ENCODE data around the gene FFAR1.
"Not testable (repeated sequence)": the region's sequence is repeated elsewhere in the genome, so short reads cannot be mapped to it uniquely, and the experiment has no call there.

FFAR1 gene

GRCh38 chr19:35360081-35360480, 12.4 kb downstream of the FFAR1 start:
- not testable (repeated sequence) for DNase-seq (ENCODE audit: low read depth in 2 of 2, low spot score in 1 of 2)

DNA sequence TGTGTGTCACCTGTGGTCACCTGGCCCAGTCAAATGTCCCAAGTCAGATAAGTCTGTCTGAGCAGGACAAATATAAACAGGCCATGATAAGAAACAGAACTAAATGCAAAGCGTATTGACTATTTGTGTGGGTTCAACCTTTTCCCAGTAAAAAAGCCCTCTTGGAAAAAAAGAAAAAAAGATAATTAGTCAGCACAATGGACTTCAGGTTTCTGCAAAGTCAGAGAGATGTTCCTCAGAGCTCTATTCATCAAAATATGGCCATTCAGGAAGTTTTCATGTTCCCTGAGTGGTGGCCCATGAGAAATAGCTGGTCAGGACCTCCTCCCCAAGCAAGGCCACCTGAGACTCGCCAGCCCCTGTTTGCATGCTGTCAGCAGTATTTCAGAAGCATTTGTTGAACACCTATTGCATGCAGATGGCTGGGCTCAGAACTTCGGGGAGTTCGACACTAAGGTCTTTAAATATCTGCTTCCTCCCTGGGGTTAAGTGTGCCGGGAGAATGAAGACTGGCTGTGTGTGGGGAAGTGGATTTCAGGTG, 13.2 kb downstream of the FFAR1 start:
- no peak for DNase-seq (ENCODE audit: low read depth in 2 of 2, low spot score in 1 of 2)

DNA sequence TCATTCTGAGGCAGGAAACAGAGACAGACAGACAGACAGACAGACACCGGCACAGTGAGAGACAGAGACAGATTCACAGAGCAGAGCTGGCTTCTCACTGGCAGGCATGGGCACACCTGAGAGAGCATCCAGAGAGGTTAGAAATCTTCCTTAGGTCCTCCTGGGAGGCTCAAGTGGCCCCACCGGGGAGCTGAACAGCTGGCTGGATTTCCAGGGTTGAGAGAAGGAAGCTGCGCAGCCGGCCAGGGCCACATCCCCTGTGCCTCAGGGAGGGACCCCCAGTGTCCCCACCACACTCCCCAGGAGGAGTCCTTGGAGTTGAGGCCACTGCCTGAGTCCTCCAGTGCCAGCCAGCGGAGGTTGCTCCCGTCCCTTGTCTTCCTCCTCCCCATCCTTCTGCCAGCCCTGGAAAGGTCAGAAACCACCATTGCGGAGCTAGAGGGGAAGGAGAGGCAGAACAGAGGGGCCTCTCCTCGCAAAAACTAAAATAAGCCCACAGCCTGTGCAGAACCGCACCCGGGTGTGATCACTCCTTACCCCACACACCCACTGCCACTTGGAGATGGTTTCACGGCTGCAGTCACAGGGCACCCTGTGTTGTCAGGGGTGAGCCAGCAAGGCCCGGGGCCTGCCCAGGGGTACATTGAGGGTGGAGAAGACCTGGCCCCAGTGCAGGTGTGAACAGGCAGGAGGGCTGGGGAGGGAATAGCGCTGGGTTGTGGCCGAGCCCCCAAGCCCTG, 14.7 kb downstream of the FFAR1 start:
- no peak for DNase-seq (ENCODE audit: low read depth in 2 of 2, low spot score in 1 of 2)

GRCh38 chr19:35363001-35363590, 15.4 kb downstream of the FFAR1 start:
- no peak for DNase-seq (ENCODE audit: low read depth in 2 of 2, low spot score in 1 of 2)

DNA sequence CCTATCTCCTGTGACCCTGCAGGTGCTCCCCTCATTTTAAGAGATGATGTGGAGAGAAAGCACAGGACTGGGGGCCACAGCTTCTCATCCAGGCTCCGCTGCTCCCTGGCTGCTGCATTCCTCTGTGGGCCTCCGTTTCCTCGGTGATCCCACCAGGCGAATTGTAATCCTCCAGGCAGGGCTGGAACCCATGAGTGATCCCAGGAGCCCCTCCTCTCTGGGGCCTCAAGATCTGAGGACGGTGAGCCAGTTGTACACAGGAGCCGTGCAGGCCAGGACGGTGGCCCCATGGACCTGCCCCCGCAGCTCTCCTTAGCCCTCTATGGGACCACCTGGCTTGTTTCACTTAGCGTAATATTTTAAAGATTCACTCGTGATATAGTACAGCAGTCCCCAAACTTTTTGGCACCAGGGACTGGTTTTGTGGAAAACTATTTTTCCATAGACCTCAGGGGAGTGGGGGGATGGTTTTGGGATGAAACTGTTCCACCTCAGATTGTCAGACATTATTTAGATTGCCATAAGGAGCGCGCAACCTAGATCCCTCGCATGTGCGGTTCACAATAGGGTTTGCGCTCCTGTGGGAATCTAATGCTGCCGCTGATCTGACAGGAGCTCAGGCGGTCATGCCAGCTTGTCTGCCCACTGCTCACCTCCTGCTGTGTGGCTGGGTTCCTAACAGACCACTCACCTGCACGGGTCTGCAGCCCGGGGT, 16.2 kb downstream of the FFAR1 start:
- DNase-seq (ENCODE audit: low read depth in 2 of 2, low spot score in 1 of 2): no peak

- DNase-seq (ENCODE audit: low read depth in 2 of 2, low spot score in 1 of 2): no peak
Observed at GRCh38 chr19:35365303-35365702, 17.6 kb downstream of the FFAR1 start.

DNA sequence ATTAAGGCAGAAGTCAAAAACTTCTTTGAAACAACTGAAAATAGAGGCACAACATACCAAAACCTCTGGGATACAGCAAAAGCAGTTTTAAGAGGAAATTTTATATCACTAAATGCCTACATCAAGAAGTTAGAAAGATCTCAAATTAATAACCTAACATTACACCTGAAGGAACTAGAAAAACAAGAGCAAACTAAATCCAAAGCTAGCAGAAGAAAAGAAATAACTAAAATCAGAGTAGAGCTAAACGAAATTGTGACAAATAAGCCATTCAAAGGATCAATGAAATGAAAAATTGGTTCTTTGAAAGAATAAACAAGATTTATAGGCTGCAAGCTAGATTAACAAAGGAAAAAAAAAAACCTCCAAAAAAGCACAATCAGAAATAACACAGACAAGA, 20.7 kb downstream of the FFAR1 start:
- no peak for DNase-seq (ENCODE audit: low read depth in 2 of 2, low spot score in 1 of 2)

- DNase-seq (ENCODE audit: low read depth in 2 of 2, low spot score in 1 of 2): no peak
Observed at GRCh38 chr19:35369522-35369921, 21.8 kb downstream of the FFAR1 start.

- DNase-seq (ENCODE audit: low read depth in 2 of 2, low spot score in 1 of 2): no peak
Observed at GRCh38 chr19:35370722-35371121, 23.0 kb downstream of the FFAR1 start, which contains the start of gene GPR42. Gene GPR42 (plus strand): TSS chr19:35371068. CDS start chr19:35371360, 292 bp downstream.

- DNase-seq (ENCODE audit: low read depth in 2 of 2, low spot score in 1 of 2): no peak
Observed at GRCh38 chr19:35373492-35373891, 25.8 kb downstream of the FFAR1 start.

GRCh38 chr19:35374031-35374430, 26.3 kb downstream of the FFAR1 start:
- not testable (repeated sequence) for DNase-seq (ENCODE audit: low read depth in 2 of 2, low spot score in 1 of 2)

DNA sequence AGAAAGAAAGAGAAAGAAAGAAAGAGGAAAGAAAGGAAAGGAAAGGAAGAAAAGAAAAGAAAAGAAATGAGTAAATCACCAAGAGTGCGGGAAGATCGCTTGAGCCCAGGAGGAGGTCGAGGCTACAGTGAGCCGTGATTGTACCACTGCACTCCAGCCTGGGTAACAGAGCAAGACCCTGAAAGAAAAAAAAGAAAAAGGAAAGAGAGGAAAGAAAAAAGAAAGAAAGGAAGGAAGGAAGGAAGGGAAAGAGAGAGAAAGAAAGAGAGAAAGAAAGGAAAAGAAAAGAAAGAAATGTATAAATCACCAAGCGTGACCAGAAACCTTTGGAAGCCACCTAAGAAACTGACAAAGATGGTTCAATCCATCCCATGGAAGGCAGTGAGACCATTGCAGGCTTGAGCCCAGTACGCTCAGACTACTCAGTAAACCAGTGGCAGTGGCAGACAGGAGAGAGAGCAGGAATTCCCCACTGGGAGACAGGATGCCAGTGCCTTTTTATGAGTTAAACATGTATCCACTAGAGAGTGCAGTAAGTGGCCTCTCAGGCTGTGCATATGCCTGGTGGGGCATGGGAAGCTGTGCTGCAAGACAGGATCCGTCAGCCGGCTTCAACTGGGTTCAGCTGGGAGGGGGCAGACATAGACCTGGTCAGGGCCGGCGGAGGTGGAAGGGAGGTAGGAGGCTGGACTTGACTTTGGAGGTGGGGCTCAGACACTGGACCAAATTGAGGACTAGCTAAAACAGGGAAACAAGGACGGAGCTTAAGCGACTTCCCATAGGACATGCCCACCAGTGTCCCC, 28.0 kb downstream of the FFAR1 start:
- DNase-seq (ENCODE audit: low read depth in 2 of 2, low spot score in 1 of 2): no peak

DNA sequence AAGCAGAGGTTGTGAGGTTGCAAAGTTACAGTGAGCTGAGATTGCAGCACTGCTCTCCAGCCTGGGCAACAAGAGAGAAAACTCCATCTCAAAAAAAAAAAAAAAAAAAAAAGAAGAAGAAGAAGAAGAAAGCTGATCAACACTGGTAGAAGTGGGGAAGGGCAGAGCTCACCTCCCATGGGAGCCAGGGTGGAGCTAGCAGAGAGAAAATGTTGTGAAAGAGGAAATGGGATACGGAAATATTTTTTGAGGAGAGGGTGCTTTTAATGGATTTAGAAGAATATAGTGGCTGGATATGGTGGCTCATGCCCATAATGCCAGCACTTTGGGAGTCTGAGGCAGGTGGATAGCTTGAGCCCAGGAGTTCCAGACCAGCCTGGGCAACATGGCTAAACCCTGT, 30.0 kb downstream of the FFAR1 start:
- DNase-seq (ENCODE audit: low read depth in 2 of 2, low spot score in 1 of 2): no peak

DNA sequence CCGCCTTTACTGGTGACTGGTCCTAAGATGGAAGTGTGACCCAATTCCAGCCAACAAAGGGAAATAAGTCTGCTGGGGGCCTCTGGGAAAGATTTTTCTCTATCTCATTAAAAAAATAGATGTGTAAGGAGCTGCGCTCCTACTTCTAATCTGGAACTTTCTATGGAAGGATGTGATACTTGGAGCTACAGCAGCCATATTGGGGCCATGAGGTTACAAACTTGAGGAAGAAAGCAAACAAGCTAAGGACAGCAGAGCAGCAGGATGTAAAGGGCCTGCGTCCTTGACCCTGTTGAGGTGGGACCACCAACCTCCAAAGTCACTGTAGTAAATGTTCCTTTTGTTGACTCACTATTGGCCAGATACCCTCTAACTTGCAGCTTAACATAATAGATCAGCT, 30.7 kb downstream of the FFAR1 start:
- no peak for DNase-seq (ENCODE audit: low read depth in 2 of 2, low spot score in 1 of 2)

DNA sequence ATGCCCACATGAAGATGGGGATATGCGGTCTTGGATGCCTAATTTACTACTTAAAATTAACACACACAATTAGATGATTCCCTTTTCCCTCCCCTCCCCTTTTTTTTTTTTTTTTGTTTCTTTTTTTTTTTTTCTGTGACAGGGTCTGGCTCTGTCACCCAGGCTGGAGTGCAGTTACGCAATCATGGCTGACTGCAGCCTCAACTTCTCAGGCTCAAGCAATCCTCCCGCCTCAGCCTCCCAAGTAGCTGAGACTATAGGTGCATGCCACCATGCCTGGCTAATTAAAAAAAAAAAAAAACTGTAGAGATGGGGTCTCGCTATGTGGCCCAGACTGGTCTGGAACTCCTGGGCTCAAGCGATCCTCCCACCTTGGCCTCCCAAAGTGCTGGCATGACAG, 31.8 kb downstream of the FFAR1 start:
- DNase-seq (ENCODE audit: low read depth in 2 of 2, low spot score in 1 of 2): not testable (repeated sequence)

DNA sequence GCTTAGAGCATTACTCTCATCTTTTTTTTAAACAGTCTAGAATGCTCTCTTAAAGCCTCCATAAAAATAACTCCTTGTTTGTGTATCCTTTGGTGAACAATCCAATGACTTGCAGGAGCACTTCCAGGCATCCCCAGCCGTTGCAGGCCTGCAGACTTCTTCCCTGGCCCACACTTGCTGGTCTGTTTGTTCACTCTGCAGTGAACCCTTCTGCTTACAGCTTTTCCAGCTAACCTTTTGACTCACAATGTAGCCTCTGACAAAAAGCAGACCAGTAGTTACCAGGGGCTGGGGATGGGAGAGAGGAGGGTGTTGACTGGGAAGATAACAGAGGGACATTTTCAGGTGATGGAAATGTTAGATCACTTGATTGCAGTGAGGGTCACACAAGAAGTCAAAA, 32.3 kb downstream of the FFAR1 start:
- DNase-seq (ENCODE audit: low read depth in 2 of 2, low spot score in 1 of 2): no peak

- no peak for DNase-seq (ENCODE audit: low read depth in 2 of 2, low spot score in 1 of 2)
Observed at GRCh38 chr19:35380450-35381124, 32.9 kb downstream of the FFAR1 start.

DNA sequence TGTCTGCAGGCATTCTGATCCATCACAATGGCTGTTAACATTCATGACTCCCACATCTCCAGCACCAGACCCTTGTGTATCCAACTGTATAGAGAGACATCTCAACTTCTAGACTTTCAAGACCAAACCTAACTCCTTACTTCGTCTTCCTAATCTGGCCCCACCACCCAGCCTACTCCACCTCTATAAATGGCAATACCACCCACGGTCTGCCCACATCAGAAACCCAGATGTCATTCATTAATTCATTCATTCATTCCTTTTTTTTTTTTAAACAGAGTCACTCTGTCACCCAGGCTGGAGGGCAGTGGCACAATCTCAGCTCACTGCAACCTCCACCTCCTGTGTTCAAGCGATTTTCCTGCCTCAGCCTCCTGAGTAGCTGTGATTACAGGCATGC, 33.6 kb downstream of the FFAR1 start:
- no peak for DNase-seq (ENCODE audit: low read depth in 2 of 2, low spot score in 1 of 2)

DNA sequence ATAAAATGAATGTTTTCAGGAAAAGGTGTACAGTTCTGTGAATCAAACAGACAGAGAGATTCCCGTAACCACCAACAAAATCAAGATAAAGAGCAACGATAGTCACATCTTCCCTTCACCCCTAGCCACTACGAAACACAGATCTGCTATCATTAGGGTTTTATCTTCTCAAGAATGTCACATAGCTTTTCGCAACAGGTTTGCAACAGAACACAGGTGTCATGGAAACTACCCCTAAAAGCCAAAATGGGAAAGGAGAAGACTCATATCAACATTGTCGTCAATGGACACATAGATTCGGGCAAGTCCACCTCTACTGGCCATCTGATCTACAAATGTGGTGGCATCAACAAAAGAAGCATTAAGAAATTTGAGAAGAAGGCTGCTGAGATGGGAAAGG, 34.2 kb downstream of the FFAR1 start:
- no peak for DNase-seq (ENCODE audit: low read depth in 2 of 2, low spot score in 1 of 2)

- DNase-seq (ENCODE audit: low read depth in 2 of 2, low spot score in 1 of 2): no peak
Observed at GRCh38 chr19:35383536-35383935, 35.8 kb downstream of the FFAR1 start.
